Vagina (tissue), 2 donors: ENCODE measurements around the gene LNP1.

Experiments used
- POLR2A ChIP-seq, 2 donors: fragments of 450-650 bp; IDR thresholded peaks; one replicate each; pipeline ENCODE4 v1.6.1; 2017; ENCODE audit warnings: antibody characterized with exemption in 2 of 2, mild to moderate bottlenecking in 2 of 2, moderate library complexity in 2 of 2
- TF ChIP-seq, protein P1 (sequence below), 3 experiments: fragments of 450-650 bp in 2 of 3; fragments of 200-600 bp in 1 of 3; sonication (generic) in 1 of 3; IDR thresholded peaks; one replicate each; pipeline ENCODE4 v1.5.1; 2017 to 2019; ENCODE audit warnings: antibody characterized with exemption in 3 of 3, mild to moderate bottlenecking in 2 of 3, moderate library complexity in 2 of 3

DNA sequence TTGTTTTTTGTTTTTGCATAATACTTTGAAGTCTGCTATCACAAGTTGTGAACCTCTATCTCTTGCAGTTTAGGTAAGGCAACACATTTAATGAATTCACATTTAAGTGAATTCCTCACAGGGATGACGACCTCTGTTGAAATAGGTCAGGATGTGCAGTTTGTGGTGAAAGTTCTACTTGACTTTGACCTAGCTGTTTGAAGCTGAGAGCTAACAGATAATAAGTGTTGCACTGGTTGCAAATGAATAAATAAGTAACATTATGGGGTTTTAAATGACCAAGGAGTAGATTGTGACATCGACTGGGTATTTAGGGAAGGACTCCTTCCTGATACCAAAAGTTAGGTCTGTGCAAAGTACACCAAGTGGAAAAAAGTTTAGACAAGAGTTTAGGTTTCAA is 42.9 kb upstream of the LNP1 start:
- TF ChIP-seq, protein P1, sequence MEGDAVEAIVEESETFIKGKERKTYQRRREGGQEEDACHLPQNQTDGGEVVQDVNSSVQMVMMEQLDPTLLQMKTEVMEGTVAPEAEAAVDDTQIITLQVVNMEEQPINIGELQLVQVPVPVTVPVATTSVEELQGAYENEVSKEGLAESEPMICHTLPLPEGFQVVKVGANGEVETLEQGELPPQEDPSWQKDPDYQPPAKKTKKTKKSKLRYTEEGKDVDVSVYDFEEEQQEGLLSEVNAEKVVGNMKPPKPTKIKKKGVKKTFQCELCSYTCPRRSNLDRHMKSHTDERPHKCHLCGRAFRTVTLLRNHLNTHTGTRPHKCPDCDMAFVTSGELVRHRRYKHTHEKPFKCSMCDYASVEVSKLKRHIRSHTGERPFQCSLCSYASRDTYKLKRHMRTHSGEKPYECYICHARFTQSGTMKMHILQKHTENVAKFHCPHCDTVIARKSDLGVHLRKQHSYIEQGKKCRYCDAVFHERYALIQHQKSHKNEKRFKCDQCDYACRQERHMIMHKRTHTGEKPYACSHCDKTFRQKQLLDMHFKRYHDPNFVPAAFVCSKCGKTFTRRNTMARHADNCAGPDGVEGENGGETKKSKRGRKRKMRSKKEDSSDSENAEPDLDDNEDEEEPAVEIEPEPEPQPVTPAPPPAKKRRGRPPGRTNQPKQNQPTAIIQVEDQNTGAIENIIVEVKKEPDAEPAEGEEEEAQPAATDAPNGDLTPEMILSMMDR (IDR thresholded peaks at IDR 0.05): no peak
- no peak for TF ChIP-seq POLR2A (IDR thresholded peaks at IDR 0.05)
